Breast epithelium (tissue), 4 donors: Measurements from ENCODE around the gene HDAC8. TPM values are rescaled to one million over a fixed set of nuclear protein-coding genes. Genes with fewer than 3 reads are reported as not detected.

Source experiments
- DNase-seq, 2 donors: peaks; one replicate each; pipeline ENCODE4 v3.0.0-alpha.2; 2019; ENCODE audit warnings: low spot score in 2 of 2
- H3K27ac ChIP-seq, 2 donors: fragments of 200-600 bp; sonication (generic) in 1 of 2; one replicate each; pipeline ENCODE4 v1.5.1; 2016 to 2019; ENCODE audit warnings: mild to moderate bottlenecking in 1 of 2
- H3K27me3 ChIP-seq, 2 donors: fragments of 200-600 bp; sonication (generic) in 1 of 2; one replicate each; pipeline versions ENCODE4 v1.5.1 to v1.6.0; 2017 to 2019; ENCODE audit warnings: control low read depth in 1 of 2, mild to moderate bottlenecking in 1 of 2
- H3K36me3 ChIP-seq: fragments of 200-600 bp; one replicate; pipeline ENCODE4 v1.5.1; 2019
- H3K4me1 ChIP-seq, 2 donors: fragments of 200-600 bp; sonication (generic); one replicate each; pipeline ENCODE4 v1.5.1; 2016 to 2019; ENCODE audit warnings: control low read depth in 1 of 2
- H3K4me3 ChIP-seq, 3 donors: fragments of 200-600 bp; sonication (generic); 1 replicate in 2 of 3; 2 replicates in 1 of 3; pipeline ENCODE4 v1.5.1; 2016 to 2019; ENCODE audit warnings: mild to moderate bottlenecking in 3 of 3, moderate library complexity in 2 of 3
- H3K9me3 ChIP-seq, 2 donors: fragments of 200-600 bp; sonication (generic) in 1 of 2; one replicate each; pipeline ENCODE4 v1.5.1; 2016 to 2019; ENCODE audit warnings: control low read depth in 1 of 2
- POLR2A ChIP-seq: fragments of 450-650 bp; IDR thresholded peaks from one replicate; pipeline ENCODE4 v1.6.1; 2016; ENCODE audit warnings: antibody characterized with exemption, mild to moderate bottlenecking, moderate library complexity
- POLR2AphosphoS5 ChIP-seq, 3 donors: sonication (generic); formaldehyde crosslinking; IDR thresholded peaks; one replicate each; pipeline ENCODE4 v1.6.1; 2017; ENCODE audit warnings: antibody characterized with exemption in 3 of 3
- intact Hi-C: fragments of 100-400 bp; cut with DNase I; formaldehyde crosslinking; loops from one replicate; pipeline ENCODE4 v1.15.1; 2023; ENCODE audit warnings: low total_unique reads
- total RNA-seq, 3 donors: library from RNA; depleted of rRNA; stranded (reverse); fragments of >200 nt; gene quantifications; one replicate each; pipeline ENCODE4 v1.1.0, GENCODE V29; 2016
- TF ChIP-seq, protein P1 (sequence below), 3 donors: fragments of 450-650 bp; IDR thresholded peaks; one replicate each; pipeline ENCODE4 v1.5.1; 2016 to 2017; ENCODE audit warnings: antibody characterized with exemption in 3 of 3, mild to moderate bottlenecking in 3 of 3, moderate library complexity in 3 of 3

The HDAC8 gene
- total RNA-seq, 3 donors from 2014 or later, result 29.1 to 62.6 (median 51.5) TPM

DNA sequence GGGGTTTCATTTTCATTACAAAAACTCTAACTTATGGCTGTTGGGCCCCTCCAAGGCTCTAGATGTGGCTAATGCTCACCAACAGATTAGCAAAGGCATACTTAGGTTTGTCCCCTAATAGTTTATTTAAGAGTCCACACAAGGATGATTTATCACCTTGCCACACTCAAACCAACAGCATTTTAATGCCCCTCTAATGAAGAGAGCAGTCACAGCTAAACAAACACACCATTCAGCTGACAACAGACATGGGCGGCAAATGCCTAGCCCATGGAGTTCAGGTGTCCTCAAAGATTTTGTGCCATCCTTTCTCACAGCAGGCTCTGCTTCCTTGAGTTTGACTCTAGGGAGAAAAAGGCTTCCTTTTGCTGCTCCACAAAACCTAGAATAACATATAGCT, 205.1 kb downstream of the HDAC8 start:
- no peak overlapping the region for H3K27ac ChIP-seq

DNA sequence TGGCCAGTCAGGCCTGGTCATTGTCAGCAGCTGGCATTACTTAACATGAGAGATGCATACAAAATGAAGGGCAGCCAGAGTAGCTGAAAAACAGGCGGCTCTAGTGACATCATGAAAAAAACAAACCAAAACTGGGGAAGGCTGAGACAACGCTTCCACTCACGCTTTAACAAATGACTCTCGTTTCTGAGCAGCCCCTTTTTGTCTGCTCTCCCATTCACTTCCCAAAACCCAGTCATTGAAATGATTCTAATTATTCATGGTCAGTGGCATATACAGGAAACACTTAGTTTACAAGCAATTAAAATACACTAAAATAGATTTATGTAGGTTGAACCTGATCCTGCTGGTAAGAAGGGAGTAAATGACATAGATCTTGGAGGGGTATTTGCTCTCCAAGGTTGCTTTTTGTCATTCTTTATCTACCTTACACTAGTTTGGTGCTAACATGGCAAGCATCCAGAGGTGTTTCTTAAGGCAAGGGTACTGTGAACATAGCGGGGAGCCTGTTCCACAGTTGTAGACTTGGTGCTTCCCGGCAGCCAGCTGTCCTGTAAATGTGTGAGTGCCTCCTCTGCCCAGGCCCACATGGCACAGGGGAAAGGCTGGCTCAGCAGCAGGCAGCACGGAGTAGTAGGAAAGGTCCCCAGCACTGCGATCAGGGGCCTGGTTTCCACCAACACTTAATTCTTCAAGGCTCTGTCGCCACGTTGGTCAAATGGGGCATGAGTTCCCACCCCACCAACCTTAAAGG, 205.8 kb downstream of the HDAC8 start:
- Histone ChIP-seq H3K9me3 (no peaks in the 10 kb centered on the region), H3K4me1 (no peaks in the 10 kb centered on the region), H3K27ac (no peak overlapping the region), H3K27me3 (peaks cover 0 to 52% of the 10 kb centered on the region in 2 donors), H3K36me3 (no peaks in the 10 kb centered on the region), H3K4me3 (no peak overlapping the region)
- intact Hi-C loops, result loop anchor here (10.0 kb wide), 1 partner anchor 998 kb away; no protein-coding TSS in a partner anchor
- DNase-seq, result no peak
- TF ChIP-seq POLR2A, result no peak
- TF ChIP-seq, protein P1, sequence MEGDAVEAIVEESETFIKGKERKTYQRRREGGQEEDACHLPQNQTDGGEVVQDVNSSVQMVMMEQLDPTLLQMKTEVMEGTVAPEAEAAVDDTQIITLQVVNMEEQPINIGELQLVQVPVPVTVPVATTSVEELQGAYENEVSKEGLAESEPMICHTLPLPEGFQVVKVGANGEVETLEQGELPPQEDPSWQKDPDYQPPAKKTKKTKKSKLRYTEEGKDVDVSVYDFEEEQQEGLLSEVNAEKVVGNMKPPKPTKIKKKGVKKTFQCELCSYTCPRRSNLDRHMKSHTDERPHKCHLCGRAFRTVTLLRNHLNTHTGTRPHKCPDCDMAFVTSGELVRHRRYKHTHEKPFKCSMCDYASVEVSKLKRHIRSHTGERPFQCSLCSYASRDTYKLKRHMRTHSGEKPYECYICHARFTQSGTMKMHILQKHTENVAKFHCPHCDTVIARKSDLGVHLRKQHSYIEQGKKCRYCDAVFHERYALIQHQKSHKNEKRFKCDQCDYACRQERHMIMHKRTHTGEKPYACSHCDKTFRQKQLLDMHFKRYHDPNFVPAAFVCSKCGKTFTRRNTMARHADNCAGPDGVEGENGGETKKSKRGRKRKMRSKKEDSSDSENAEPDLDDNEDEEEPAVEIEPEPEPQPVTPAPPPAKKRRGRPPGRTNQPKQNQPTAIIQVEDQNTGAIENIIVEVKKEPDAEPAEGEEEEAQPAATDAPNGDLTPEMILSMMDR (IDR thresholded peaks at IDR 0.05), result no peak
- TF ChIP-seq POLR2AphosphoS5 (IDR thresholded peaks at IDR 0.05), result no peak

More for the DNA sequence above, 205.1 kb downstream of the HDAC8 start:
- Histone ChIP-seq H3K4me1 (no peaks in the 10 kb centered on the region), H3K4me3 (no peak overlapping the region), H3K9me3 (no peaks in the 10 kb centered on the region), H3K27me3 (peaks cover 0 to 49% of the 10 kb centered on the region in 2 donors), H3K36me3 (no peaks in the 10 kb centered on the region)
- no peak for TF ChIP-seq POLR2AphosphoS5 (IDR thresholded peaks at IDR 0.05)
- TF ChIP-seq, protein P1 (IDR thresholded peaks at IDR 0.05), result no peak
- TF ChIP-seq POLR2A, result no peak
- intact Hi-C loops, result loop anchor here (10.0 kb wide), 1 partner anchor 997 kb away; no protein-coding TSS in a partner anchor
- DNase-seq, result no peak

DNA sequence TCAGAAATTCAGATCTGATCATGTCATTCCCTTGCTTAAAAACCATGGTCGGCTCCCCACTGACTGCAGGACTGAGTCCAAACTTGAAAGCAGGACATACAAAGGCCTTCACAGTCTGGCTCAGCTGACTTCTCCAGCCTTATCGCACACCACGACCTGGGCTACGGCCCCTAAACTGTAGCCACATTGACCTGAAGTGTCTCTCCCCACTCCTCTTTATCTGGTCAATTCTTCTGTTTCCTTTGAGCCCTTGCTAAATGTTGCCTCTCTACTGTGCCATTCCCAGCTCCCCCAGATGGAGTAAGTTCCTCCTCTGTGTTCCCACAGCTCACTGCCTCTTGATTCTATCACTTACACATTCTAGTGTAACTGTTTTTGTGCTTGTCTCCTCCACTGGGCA, 206.5 kb downstream of the HDAC8 start:
- TF ChIP-seq, protein P1 (IDR thresholded peaks at IDR 0.05), result no peak
- TF ChIP-seq POLR2A (no peak), POLR2AphosphoS5 (IDR thresholded peaks at IDR 0.05) (no peak)
- intact Hi-C loops, result loop anchor here (10.0 kb wide), 1 partner anchor 999 kb away; no protein-coding TSS in a partner anchor
- Histone ChIP-seq H3K4me1 (no peaks in the 10 kb centered on the region), H3K9me3 (no peaks in the 10 kb centered on the region), H3K27ac (no peak overlapping the region), H3K4me3 (no peak overlapping the region), H3K36me3 (no peaks in the 10 kb centered on the region), H3K27me3 (peaks cover 0 to 52% of the 10 kb centered on the region in 2 donors)
- DNase-seq, result no peak

DNA sequence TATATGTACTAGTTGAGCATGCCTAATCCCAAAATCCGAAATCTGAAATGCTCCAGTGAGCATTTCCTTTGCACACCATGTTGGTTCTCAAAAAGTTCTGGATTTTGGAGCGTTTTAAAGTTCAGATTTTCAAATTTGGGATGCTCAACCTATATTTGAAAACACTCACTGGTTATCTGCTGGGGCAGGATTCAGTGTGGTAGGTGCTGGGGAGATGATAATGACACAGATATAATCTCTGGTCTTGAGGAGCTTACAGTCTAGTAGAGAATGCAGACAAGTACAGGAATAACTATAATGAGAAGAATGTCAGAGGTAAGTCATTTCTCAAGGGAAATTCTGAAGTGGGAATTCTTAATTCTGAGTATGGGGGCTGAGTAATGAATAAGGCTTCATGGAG, 207.5 kb downstream of the HDAC8 start:
- Histone ChIP-seq H3K36me3 (no peaks in the 10 kb centered on the region), H3K27ac (no peak overlapping the region), H3K4me3 (no peak overlapping the region), H3K4me1 (no peaks in the 10 kb centered on the region), H3K27me3 (peaks cover 0 to 55% of the 10 kb centered on the region in 2 donors), H3K9me3 (no peaks in the 10 kb centered on the region)
- intact Hi-C loops, result loop anchor here (10.0 kb wide), 1 partner anchor 1000 kb away; no protein-coding TSS in a partner anchor
- no peak for DNase-seq
- TF ChIP-seq, protein P1 (IDR thresholded peaks at IDR 0.05), result no peak
- TF ChIP-seq POLR2A (no peak), POLR2AphosphoS5 (IDR thresholded peaks at IDR 0.05) (no peak)

DNA sequence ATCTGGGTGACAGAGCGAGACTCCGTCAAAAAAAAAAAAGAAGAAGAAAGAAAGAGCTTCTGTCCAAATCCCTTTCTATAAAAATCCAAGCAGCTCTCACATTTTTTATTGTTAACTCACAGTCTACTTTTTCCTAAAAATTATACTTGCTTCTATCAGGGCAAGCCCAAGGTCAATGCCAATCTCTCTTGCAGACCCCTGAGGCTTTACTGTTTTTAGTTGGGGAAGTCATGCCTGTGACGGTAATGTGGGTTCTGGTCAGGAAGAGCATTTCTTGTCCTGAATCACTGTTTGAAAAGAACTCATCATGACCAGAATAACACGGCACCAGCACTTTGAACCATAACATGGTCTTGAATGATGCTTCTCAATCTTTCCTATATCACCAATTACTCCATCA, 212.3 kb downstream of the HDAC8 start:
- no peak overlapping the region for H3K4me3 ChIP-seq
- DNase-seq, result no peak
- TF ChIP-seq, protein P1 (IDR thresholded peaks at IDR 0.05), result no peak
- TF ChIP-seq POLR2A (no peak), POLR2AphosphoS5 (IDR thresholded peaks at IDR 0.05) (no peak)
- no peaks in the 10 kb centered on the region for H3K4me1 ChIP-seq
- no peaks in the 10 kb centered on the region for H3K9me3 ChIP-seq
- peaks cover 0 to 58% of the 10 kb centered on the region in 2 donors for H3K27me3 ChIP-seq
- no peak overlapping the region for H3K27ac ChIP-seq
- intact Hi-C loops, result loop anchor here (10.0 kb wide), 1 partner anchor 1004 kb away; no protein-coding TSS in a partner anchor
- no peaks in the 10 kb centered on the region for H3K36me3 ChIP-seq
